GM18520 (cell line): ENCODE measurements around the gene ENG.

Source experiments
- ATAC-seq: cut with Tn5 transposase; IDR thresholded peaks from one replicate; pipeline ENCODE4 v1.9.1; 2021; ENCODE audit not compliant: unreplicated experiment

The ENG gene

DNA sequence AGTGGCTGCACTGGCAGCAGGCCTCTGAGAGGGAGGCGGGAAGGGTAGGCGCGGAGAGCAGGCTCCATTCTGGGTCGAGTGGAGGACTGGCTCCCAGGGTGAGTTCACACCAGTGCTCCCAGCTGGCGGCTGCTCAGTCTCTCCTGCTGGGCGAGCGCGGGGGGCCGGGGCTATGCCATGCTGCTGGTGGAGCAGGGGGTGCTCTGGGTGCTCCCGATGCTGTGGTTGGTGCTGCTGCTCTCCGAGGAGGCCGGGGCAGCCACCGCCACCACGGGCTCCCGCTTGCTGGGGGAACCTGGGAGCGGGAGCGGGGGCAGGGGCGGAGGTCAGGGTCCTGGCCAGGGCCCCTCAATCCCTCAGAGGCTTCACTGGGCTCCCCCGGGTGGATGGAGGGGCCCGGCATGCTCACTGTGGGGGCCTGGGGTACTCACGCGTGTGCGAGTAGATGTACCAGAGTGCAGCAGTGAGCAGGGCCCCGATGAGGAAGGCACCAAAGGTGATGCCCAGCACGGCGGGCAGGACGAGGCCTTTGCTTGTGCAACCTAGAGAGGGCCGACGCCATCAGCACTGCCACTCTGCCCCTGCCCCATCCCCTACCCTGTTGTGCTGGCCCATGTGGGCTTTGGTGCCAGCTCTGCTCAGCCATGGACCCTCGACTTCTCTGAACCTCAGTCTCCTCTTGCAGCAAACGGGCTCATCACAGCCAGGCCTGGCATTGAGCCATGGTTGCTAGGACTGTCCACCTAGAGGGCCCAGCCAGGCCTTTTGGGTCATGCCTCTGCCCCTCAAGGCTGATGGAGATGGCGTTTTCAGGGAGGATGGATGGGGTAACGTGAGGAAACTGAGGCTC is 38.7 kb downstream of the ENG start:
- ATAC-seq: no peak

DNA sequence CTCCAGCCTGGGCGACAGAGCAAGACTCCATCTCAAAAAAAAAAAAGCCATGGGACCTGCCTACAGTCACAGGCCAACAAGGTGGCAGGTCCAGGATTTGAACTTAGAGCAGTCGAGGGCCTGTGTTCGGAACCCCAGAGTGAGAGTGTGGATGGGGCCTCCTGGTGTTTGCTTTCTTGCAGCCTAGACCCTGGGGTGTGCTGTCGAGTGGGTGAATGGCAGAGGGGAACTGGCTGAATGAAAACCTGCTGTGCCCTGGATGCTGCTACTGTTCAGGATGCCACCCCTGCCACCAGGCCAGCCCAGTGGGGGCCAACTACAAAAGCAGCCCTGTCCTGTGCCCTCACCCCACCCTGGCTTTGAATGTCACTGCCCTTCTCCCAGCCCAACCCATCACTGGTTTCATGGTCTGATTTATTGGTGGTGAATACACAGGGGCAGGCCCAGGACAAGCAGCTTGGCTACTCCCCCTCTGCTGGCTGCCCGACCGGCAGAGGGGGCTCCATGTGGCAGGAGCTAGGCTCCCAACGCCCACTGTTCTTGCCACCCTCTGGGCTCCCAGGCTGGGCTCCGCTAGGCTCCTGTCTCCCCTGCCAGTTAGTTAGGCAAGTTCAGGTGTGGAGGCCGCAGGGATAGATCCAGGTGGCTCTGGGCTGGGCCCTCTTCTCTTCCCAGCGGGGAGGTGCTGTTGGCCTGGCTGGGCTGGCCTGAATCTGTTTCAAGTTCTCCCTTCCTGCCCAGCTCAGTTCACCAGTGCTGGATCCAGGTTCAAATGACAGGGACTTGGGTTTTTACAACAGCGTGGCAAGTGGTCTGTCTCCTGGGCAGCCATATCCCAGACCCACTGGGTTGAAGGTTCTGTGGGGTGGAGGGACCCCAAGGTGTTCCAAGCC is 39.6 kb downstream of the ENG start:
- ATAC-seq: no peak

DNA sequence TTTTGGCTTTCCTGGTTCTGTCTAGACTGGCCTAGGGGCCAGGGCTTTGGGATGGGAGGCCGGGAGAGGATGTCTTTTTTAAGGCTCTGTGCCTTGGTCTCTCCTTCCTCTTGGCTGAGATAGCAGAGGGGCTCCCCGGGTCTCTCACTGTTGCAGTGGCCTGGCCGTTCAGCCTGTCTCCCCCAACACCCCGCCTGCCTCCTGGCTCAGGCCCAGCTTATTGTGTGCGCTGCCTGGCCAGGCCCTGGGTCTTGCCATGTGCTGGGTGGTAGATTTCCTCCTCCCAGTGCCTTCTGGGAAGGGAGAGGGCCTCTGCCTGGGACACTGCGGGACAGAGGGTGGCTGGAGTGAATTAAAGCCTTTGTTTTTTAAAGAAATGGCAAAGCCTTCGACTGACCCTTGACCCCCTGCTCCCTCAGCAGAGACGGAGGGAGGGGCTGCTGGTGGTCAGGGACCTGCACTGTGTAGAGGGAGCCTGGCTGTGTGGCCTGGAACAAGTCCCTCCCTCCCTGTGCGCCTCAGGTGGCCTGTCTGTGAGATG is 40.7 kb downstream of the ENG start:
- ATAC-seq: no peak

DNA sequence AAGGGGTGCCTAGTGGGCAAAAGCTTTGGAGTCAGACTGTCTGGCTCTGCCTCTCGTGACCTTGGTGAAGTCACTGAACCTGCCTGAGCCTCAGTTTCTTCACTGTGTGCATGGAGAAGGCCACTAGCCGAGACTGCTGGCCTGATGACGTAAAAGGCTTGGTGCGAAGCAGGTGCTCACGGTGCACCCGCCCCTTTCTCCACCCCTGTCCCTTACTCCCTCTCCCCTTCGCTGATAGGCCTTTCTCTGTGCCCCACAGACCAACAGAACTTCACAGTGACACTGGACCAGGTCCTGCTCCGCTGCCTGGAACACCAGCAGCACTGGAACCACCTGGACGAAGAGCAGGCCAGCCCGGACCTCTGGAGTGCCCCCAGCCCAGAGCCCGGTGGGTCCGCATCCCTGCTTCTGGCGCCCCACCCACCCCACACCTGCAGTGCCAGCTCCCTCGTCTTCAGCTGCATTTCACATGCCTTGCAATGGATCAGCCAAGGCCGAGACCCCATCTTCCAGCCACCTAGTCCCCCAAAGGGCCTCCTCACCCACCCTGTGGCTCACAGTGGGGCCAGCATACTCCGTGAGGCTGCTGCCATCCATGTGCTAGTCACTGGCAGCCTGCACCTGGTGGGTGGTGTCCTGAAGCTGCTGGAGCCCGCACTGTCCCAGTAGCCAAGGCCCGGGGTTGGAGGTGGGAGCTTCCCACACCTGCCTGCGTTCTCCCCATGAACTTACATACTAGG is 41.4 kb downstream of the ENG start:
- no peak for ATAC-seq

DNA sequence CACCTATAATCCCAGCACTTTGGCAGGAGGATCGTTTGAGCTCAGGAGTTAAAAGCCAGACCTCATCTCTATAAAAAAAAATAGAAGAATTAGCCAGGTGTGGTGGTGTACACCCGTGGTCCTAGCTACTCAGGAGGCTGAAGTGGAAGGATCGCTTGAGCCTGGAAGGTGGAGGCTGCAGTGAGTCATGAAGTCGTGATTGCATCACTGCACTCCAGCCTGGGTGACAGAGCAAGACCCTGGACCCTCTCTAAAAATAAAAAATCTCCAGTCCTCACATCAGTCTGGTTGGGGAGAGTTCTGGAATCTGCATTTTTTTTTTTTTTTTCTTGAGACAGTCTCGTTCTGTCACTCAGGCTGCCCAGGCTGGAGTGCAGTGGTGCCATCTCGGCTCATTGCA is 42.4 kb downstream of the ENG start:
- ATAC-seq: no peak

DNA sequence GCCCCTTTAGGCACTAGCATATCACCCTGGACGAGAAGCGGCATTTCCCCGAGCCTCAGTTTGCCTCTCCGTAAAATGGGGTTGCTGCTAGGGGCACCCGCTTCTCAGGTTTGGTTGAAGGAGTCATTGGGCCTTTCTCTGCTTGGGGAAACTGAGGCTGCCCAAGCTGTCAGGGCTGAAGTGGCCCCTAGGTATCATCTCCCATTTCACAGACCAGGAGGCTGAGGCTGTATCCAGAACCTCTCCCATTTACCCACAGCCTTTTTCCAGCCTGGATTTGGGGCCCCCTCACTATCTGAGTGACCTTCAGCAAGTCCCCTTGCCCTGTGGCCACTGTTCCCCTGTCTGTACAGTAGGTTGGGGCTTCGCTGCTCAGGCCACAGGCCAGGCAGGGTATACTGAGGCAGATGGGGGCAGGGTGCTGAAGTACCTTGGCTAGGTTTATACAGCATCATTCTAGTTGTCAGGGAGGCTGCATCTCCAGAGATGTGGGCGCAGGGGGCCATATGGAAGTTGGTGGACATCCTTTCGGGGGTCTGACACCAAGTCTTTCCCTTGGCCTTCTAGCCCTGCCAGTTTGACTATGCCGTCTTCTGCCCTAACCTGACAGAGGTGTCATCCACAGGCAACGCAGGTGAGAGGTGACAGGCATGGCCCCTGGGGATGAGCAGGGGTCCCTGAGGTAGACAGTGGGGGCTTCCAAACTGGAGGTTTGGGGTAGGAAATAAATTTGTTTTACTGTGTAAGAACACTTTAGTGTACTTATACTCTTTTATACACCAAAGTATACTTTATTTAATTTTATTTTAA is 43.9 kb downstream of the ENG start:
- no peak for ATAC-seq

DNA sequence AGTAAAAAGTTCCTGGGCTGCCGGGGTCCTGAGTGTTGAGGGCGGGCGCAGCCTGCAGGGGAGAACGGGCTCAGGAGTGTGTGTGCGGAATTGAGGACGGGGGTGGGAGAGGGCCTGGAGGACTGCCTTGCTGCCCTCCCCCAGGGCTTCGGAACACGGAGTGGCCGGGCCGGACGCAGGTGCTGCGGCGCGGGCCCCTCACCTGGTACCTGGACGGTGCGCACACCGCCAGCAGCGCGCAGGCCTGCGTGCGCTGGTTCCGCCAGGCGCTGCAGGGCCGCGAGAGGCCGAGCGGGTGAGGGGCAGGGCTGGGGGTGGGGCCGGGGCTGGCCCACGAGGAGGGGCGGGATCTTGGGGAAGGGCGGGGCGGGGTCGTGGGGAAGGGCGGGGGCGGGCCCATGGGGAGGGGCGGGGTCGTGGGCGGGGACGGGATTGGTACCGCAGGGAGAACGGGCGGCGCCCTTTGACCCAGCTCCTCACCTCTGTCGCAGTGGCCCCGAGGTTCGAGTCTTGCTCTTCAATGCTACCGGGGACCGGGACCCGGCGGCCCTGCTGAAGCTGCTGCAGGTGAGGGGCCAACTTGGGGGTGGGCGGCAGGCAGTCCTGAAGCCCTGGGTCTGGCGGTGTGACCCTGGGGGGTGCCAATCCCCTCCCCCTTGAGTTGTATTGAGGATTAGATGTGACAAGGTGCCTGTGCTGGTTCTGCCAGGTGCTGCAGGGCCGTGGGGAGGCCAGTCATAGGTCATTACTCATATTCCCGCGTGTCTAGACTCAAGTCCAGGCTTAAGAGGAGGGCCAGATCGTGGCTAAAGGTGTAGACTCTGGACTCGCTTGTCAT is 44.7 kb downstream of the ENG start:
- ATAC-seq: no peak

DNA sequence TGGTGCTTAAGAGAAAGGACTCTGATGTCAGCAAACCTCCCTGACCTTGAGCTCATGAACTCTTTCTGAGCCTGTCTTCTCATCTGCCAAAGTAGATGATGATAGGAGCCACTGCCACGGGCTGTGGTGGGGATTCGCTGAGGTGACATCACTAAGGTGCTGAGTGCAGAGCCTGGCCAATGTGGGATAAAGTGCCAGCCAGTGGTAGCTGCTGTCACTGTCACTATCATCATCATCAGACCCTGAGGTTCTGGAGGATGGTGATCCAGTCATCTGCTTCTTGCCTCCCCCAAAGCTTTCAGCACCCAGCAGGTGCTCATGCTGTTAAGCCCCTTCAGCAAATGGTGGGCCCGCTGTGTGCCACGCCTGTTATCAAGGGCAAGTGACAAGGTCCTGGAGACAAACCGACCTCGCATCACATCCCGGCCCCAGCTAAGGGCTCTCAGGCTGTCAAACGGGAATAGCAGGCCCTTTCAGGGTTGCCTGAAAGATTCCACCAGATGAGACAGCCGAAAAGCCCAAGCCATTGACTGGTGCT is 45.4 kb downstream of the ENG start:
- no peak for ATAC-seq

DNA sequence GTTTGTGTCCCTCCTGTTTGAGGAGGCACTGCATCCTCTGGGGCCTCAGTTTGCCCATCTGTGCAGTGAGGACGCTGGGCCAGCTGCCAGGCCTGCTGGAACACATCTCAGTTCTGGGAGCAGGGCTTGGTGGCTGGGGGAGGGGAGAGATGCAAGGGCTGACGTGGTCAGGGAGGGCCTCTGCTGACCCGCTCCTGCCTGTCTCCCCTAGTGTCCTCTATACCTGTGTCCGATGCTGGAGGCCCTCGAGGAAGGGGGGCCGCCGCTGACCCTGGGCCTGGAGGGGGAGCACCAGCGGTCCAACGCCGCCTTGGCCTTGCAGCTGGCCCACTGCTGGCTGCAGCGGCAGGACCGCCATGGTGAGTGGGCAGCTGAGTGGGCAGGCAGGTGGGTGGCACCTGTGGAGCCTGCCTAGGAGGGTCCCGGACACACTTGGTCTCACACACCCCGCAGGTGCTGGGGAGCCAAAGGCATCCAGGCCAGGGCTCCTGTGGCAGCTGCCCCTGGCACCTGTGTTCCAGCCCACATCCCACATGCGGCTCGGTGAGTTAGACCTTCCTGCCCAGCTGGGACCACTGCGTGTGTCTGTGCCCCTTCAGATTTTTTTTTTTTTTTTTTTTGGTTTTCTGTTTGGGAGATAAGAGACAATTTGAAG is 46.0 kb downstream of the ENG start:
- no peak for ATAC-seq

DNA sequence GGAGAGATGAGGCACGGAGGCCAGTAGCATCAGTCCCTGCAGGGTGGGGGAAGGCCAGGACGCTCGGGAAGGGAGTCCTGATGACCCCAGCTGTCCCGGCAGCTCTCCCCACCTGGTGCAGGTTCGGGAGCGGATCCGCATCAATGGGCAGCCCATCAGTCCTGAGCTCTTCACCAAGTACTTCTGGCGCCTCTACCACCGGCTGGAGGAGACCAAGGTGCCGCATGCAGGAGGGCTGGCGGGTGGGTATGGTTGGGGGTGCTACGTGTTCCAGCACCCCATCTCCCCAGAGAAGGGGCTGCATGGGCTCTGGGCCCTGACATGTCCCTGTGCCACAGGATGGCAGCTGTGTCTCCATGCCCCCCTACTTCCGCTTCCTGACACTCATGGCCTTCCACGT is 47.6 kb downstream of the ENG start:
- ATAC-seq: no peak

DNA sequence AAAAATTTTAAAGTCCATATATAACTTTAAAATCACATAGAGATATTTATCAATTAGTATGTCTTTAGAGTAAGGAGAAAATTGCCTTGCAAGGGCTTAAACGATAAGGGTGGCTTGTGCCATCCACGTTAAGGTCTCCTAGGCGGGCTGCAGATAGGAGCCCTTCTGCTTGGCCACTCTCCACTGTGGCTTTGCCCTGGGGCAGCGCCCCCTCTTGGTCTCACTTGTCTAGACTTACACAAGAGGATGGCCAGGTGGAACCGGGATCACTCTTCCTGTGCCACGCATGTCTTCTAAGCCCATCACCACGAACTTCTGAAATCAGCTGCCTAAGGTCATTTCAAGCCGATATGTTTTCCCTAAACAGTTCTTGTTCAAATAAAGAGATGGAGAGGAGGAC is 48.8 kb downstream of the ENG start:
- no peak for ATAC-seq

DNA sequence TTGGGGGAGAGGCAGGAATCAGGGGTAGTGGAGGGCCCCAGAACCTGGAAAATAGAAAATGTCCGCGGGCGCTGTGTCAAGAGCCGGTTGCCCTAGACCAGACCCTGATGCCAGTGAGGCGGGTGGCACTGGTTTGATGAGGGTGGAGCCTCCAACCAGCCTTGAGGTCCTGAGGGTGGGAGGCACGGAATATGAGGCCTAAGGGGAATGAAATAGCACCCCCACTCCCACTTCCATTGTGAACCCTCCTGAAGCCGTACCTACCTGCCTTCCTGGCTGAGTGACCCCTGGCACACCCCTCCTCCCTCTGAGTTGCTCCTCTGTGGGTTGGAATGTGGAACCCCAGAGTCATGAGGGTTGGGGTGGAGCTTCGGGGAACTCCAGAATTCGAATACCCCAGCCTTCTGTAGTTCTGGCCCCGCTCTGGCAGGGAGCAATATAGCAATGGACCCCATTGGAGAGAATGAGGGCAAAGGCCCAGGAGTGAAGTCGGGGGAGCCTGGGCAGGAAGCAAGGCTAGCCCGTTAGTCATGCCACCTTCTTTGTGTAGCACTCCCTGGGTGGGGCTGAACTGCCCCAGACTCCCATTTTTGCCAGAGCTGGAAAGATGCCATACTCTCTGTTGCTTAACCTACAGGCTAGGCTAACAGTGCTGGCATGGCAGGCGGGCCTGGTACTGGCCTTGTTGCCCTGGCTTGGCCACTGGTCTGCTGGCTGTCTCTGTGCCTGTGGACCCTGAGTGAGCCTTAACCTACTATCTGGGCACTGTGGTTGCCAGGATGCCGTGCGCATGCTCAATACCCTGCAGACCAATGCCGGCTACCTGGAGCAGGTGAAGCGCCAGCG is 50.7 kb downstream of the ENG start:
- ATAC-seq: no peak

DNA sequence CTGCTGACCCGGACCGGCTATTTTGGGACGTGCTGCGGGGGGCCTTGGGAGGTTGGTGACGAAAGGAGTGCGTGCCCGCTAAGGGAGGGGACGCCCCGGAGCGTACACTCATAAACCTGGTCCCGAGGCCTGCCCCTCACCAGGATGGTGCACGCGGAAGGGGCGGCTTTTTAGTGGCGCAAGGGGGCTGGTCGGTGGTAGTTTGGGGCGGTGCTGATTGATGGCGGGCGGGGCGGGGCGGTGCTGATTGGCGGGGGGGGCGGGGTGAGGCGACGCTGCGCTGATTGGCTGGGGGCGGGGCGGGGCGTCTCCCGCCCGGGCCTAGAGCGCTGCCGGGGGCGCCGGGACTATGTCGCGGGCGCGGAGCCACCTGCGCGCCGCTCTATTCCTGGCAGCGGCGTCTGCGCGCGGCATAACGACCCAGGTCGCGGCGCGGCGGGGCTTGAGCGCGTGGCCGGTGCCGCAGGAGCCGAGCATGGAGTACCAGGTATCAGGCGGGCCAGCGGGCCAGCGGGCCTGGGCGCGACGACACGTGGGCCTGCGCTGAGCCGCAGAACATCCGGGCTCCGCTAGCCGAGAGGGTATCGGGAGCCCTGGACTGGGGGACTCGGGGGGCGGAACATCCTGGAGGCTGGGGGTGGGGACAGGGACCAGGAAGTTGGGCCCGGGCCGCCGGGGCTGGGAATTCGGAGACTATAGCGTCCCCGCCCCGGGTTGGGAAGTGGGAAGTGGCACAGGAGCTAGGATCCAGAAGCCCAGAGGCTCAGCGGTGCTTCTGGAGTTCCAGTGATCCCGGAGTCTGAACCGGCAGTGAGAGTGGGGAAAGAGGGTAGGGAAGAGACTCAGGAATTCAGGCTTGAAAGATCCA is 51.6 kb downstream of the ENG start, which contains the start of gene FPGS:
Gene FPGS, plus strand, starts transcription at position 307 of the 868 bp plus-strand sequence. Its CDS starts 43 bp downstream, at position 350.
- ATAC-seq: peak; percentile 66

DNA sequence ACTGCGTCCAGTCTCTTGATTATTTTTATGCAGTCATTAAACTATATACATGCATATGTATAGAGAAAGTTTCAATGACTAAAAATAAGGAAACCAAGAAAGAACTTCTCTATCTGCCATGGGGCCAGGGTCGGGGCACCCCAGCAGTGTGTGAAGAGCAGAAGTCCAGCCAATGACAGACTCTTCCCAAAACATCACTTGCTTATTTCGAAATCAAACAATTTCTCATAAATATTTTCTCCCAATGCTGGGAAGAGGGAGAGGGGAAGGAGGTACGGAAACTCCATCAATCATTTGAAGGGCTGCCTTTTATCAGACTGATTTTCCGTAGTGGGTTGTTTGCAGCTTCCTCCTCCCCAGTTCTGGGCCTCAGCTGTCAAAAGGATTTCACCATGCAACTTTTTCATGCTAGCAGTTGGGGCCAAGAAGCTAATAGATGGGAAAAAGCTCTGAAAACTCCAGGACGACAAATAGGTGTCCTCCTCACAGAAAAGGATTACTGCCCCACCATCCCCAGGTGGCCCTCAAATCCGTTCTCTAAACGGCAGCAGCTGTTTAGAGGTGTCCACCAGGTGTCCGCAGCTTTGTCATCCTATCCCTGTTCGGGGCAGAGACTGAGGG is 52.4 kb downstream of the ENG start:
- ATAC-seq: no peak

DNA sequence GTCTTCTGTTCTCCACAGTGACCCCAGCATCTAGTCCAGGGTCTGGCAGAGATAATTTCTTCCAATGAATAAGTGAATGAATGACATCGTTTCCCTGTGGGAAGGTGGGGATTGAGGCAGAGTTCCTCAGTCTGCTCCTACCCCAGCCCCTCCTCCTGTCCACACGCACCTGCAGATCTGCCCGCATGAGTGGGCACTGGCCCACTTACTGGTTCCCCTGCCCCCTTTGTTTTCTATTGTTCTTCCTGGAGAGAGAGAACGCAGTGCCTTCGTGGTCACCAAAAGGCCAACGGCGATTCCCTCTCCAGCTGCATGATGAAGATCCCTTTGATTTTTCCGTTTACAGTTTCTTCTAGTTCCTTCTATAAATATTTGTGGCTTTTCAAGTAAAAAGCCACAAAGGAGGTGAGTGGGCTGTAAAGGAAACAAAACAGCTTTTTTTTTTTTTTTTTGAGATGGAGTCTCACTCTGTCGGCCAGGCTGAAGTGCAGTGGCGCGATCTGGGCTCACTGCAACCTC is 57.5 kb downstream of the ENG start:
- ATAC-seq: no peak

DNA sequence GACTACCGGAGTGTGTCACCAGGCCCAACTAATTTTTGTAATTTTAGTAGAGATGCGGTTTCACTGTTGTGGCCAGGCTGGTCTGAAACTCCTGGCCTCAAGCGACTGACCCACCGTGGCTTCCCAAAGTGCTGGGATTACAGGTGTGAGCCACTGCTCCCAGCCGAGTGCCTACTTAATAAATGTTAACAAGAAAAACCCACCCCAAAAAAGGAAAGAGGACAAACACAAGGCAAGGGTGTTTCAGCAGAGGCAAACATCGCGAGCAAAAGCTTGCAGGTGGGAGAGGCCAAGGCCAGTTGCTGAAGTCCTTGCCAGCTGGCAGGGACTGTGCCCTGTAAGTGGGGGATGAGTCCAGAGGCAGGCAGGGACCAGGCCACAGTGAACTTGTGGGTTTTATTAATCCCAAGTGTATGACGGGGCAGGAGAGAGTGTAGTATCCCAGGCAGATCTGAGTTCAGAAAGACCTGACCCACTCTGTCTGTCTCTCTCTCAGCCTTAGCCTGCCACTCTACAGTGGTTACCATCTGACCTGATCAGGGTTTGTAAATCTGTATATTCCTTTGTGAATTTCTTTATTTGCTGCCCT is 58.1 kb downstream of the ENG start:
- ATAC-seq: no peak
